ENCODE data around the gene PKD1. TPM values are rescaled to one million over a fixed set of nuclear protein-coding genes. Genes with fewer than 3 reads are reported as not detected.

Gene PKD1
- polyA plus RNA-seq, 4 donors = 55.0 to 101 (median 69.2) TPM

- DNase-seq (ENCODE audit: low read depth in 4 of 4, low spot score in 3 of 4) = no peak
Observed at GRCh38 chr16:2057438-2057837, 78.3 kb downstream of the PKD1 start.

DNA sequence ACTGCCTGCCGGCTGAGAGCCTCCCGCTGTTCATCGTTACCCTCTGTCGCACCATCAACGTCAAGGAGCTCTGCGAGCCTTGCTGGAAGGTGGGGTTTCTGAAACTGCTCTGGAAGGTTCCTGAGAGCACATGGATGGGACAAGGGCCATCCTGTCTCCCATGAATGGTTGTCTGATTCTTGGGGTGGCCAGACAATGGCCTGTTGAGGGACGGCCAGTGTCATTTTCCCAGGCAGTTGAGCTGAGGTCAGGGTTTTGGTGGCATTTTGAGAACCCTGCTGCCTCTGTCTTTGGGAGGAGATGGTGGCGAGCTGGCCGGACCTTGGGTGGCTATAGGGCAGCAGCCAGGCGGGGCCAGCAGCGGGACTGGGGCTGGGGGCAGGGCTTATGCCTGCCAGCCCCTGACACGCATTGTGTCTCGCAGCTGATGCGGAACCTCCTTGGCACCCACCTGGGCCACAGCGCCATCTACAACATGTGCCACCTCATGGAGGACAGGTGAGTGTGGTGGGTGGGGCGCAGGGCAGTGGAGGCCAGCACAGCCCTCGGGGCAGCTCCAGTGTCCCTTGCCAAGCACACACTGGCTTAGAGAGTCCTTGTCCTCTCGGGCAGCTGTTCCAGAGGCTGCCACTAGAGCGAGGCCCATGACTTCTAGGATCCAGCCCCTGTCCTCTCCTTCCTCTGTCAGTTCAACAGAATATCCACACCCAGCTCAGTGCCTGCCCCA, 78.9 kb downstream of the PKD1 start:
- DNase-seq (ENCODE audit: low read depth in 4 of 4, low spot score in 3 of 4) = no peak

DNA sequence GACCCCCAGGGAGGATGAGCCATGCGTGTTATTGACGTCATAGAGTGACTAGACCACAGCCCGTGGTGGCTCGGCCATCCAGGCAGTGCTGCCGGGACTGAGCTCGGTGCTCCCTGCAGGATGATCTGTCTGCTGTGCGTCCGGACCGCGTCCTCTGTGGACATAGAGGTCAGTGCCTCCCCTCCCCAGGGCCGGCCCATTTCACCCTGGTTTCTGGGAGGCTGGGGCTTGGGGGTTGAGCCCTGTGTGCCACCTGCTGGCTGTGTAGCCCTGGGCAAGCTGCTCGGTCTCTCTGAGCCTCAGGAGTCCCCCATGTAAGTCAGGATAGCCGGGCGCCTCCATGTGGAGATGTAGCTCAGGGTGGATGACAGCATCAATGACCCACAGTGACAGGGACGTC, 79.6 kb downstream of the PKD1 start:
- no peak for DNase-seq (ENCODE audit: low read depth in 4 of 4, low spot score in 3 of 4)

GRCh38 chr16:2054543-2055245, 81.0 kb downstream of the PKD1 start:
- DNase-seq (ENCODE audit: low read depth in 4 of 4, low spot score in 3 of 4) = no peak

GRCh38 chr16:2053897-2054296, 81.8 kb downstream of the PKD1 start:
- DNase-seq (ENCODE audit: low read depth in 4 of 4, low spot score in 3 of 4) = no peak

DNA sequence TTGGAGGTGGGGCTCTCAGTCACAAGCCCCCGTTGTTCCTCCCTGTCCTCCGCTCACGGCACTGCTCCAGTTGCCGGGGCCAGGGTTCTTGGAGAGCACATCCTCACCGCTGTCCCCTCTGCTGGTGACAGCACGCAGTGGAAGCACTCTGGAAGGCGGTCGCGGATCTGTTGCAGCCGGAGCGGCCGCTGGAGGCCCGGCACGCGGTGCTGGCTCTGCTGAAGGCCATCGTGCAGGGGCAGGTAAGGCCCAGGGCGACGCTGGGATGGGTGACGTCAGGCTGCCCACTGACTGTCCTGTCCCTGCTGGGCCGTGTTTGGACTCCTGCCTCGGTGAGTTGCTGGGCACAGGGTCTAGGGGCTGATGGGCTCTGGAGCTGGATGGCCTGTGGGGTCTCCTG, 82.5 kb downstream of the PKD1 start:
- no peak for DNase-seq (ENCODE audit: low read depth in 4 of 4, low spot score in 3 of 4)

GRCh38 chr16:2048116-2048543, 87.6 kb downstream of the PKD1 start:
- DNase-seq (ENCODE audit: low read depth in 4 of 4, low spot score in 3 of 4) = no peak

DNA sequence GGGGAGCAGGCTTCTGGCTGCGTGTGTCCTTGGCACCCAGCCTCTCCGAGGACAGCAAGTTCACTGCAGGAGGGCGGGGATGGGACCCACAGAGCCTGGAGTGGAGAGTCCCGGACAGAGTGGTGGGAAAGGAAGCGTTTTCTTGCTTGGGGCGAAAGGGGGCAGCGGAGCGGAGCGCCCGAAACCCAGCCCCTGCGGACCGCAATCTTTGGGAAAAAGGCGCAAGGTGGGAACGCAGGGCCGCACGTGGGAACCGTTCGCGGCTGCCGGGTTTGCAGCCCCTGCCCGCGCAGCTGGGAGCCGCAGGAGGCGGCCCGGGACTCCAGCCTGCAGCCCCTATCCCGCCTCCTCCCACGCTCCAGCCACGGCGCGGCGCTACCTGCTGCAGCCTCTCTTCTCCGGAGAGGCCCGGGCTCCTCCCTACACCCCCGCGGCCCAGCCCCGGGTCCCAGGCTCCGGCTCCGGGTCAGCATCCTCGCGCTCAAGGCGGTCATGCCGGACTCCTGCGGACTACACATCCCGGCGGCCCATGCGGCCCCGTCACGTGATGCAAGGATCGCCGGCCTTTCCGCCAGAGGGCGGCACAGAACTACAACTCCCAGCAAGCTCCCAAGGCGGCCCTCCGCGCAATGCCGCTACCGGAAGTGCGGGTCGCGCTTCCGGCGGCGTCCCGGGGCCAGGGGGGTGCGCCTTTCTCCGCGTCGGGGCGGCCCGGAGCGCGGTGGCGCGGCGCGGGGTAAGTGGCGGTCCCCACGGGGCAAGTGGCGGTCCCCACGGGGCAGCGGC, 88.2 kb downstream of the PKD1 start, which contains the start of the genes NTHL1 and TSC2:
Gene NTHL1 (minus strand): TSS at position 505 of the 786 bp plus-strand sequence. CDS start 11 bp downstream, at position 494.
Gene TSC2 (plus strand): TSS at position 656 of the 786 bp plus-strand sequence. CDS start 631 bp downstream, outside the sequence.
- DNase-seq (ENCODE audit: low read depth in 4 of 4, low spot score in 3 of 4) = peak; percentile 91 to 96 (median 94)

- no peak for DNase-seq (ENCODE audit: low read depth in 4 of 4, low spot score in 3 of 4)
Observed at GRCh38 chr16:2046893-2047329, 88.8 kb downstream of the PKD1 start.

GRCh38 chr16:2045965-2046892, 89.5 kb downstream of the PKD1 start:
- no peak for DNase-seq (ENCODE audit: low read depth in 4 of 4, low spot score in 3 of 4)

DNA sequence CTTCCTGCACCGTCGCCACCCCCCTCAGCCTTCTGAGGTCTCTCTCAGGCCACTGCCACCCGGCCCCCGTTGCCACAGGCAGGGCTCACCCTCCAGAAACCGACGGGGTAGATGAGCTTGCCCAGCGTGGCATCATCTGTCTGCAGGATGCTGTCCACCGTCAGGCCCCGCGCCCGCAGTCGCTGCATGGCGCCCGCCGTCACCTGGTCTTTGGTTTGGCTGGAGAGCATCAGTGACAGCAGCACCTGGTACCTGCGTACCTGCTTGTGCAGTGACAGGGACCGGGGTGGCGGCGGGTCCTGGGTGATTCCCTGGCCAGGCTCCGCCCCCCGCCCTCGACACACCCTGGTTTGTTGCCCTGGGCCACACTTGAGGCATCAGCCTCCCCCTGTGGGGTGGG, 91.2 kb downstream of the PKD1 start:
- DNase-seq (ENCODE audit: low read depth in 4 of 4, low spot score in 3 of 4) = no peak

- no peak for DNase-seq (ENCODE audit: low read depth in 4 of 4, low spot score in 3 of 4)
Observed at GRCh38 chr16:2043667-2044451, 91.8 kb downstream of the PKD1 start.

GRCh38 chr16:2042986-2043666, 92.6 kb downstream of the PKD1 start:
- DNase-seq (ENCODE audit: low read depth in 4 of 4, low spot score in 3 of 4) = no peak

DNA sequence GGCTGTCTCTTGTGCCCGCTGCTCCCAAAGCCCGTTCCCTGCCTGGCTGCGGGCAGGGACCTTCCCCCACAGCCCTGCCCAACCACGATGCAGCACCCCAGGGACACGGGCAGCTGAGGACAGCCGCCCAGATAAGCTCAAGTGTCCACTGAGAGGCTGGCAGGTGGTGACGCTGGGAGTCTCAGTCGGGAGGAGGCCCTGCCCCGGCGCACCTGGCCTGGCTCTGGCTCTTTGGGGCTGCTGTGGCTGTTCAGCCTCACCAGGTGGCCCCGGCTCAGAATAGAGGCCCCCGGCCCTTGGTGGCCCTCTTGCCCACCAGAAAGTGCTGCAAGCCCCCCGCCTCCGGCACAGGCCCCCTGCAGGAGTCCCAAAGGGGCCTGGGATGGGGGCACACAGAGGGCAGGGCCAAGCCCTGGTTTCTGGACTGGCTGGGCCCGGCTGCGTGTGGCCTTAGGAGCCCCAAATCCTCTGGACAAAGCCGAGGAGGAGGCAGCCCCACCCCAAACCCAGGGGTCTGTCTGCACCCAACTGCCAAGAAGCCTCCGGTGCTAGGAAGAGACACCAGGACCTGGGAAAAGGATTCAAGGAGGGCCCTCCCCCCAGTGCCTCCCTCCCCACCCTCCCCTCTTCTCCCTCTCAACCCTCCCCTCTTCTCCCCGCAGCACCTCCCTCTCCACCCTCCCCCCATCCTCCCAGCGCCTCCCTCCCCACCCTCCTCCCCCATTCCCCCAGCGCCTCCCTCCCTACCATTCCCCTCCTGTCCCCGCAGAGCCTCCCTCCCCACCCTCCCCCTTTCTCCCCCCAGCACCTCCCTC, 93.3 kb downstream of the PKD1 start:
- no peak for DNase-seq (ENCODE audit: low read depth in 4 of 4, low spot score in 3 of 4)

- no peak for DNase-seq (ENCODE audit: low read depth in 4 of 4, low spot score in 3 of 4)
Observed at GRCh38 chr16:2040787-2041522, 94.7 kb downstream of the PKD1 start.

GRCh38 chr16:2040041-2040786, 95.5 kb downstream of the PKD1 start:
- DNase-seq (ENCODE audit: low read depth in 4 of 4, low spot score in 3 of 4) = no peak

Measured in right renal pelvis (tissue), 4 donors.